Panc1 (cell line): ENCODE results near the gene HMX1.

Source experiments
- POLR2AphosphoS5 ChIP-seq: IDR thresholded peaks from 2 replicates; pipeline ENCODE4 v1.6.1; 2012; ENCODE audit warnings: mild to moderate bottlenecking, low read depth, low read length, moderate library complexity
- REST ChIP-seq, 2 experiments: IDR thresholded peaks; 2 replicates each; pipeline ENCODE4 v1.6.1; 2011 to 2012; ENCODE audit warnings: low read depth in 2 of 2, control low read depth in 1 of 2, low read length in 1 of 2, mild to moderate bottlenecking in 1 of 2, moderate library complexity in 1 of 2; ENCODE audit not compliant: insufficient read depth in 1 of 2
- SIN3A ChIP-seq: IDR thresholded peaks from 2 replicates; pipeline ENCODE4 v1.6.1; 2012; ENCODE audit warnings: low read depth, mild to moderate bottlenecking, low read length, moderate library complexity, borderline replicate concordance; ENCODE audit not compliant: insufficient read depth
- TCF7L2 ChIP-seq: IDR thresholded peaks from 2 replicates; pipeline ENCODE4 v1.6.1; 2011; ENCODE audit warnings: mild to moderate bottlenecking, low read depth, low read length, inconsistent platforms
- TF ChIP-seq, protein P1 (sequence below): fragments of 450-650 bp; IDR thresholded peaks from 2 replicates; pipeline ENCODE4 v1.5.1; 2017; ENCODE audit warnings: mild to moderate bottlenecking

- TF ChIP-seq, protein P1, sequence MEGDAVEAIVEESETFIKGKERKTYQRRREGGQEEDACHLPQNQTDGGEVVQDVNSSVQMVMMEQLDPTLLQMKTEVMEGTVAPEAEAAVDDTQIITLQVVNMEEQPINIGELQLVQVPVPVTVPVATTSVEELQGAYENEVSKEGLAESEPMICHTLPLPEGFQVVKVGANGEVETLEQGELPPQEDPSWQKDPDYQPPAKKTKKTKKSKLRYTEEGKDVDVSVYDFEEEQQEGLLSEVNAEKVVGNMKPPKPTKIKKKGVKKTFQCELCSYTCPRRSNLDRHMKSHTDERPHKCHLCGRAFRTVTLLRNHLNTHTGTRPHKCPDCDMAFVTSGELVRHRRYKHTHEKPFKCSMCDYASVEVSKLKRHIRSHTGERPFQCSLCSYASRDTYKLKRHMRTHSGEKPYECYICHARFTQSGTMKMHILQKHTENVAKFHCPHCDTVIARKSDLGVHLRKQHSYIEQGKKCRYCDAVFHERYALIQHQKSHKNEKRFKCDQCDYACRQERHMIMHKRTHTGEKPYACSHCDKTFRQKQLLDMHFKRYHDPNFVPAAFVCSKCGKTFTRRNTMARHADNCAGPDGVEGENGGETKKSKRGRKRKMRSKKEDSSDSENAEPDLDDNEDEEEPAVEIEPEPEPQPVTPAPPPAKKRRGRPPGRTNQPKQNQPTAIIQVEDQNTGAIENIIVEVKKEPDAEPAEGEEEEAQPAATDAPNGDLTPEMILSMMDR = no peak
- no peak for TF ChIP-seq REST (IDR thresholded peaks at IDR 0.05; ENCODE audit: insufficient read depth in 1 of 2, low read depth in 2 of 2, low read length in 1 of 2)
- no peak for TF ChIP-seq POLR2AphosphoS5
- no peak for TF ChIP-seq SIN3A
- TF ChIP-seq TCF7L2 = no peak
Observed at GRCh38 chr4:8865681-8866310, 5.8 kb downstream of the HMX1 start.
